HG03558 (cell line): Measurements from ENCODE around the gene CGRRF1.

Source experiments
- ATAC-seq: cut with Tn5 transposase; IDR thresholded peaks from one replicate; pipeline ENCODE4 v1.9.1; 2021; ENCODE audit warnings: moderate number of reproducible peaks; ENCODE audit not compliant: unreplicated experiment; ENCODE audit errors: extremely low read depth

CGRRF1 gene

GRCh38 chr14:54537651-54538050 lies 27.9 kb downstream of the CGRRF1 start:
- no peak for ATAC-seq

GRCh38 chr14:54538055-54538454 lies 28.3 kb downstream of the CGRRF1 start:
- no peak for ATAC-seq

GRCh38 chr14:54547583-54547982 lies 37.9 kb downstream of the CGRRF1 start:
- ATAC-seq, result no peak

- ATAC-seq, result no peak
These were observed 38.8 kb downstream of the CGRRF1 start for GRCh38 chr14:54548491-54548890.

- ATAC-seq, result no peak
These were observed 40.2 kb downstream of the CGRRF1 start for GRCh38 chr14:54549862-54550261.

- no peak for ATAC-seq
These were observed 40.8 kb downstream of the CGRRF1 start for GRCh38 chr14:54550514-54550913.

GRCh38 chr14:54554401-54554800 lies 44.7 kb downstream of the CGRRF1 start:
- no peak for ATAC-seq

GRCh38 chr14:54555651-54556050 lies 45.9 kb downstream of the CGRRF1 start:
- no peak for ATAC-seq

- no peak for ATAC-seq
These were observed 46.8 kb downstream of the CGRRF1 start for GRCh38 chr14:54556535-54556934.

- ATAC-seq, result no peak
These were observed 52.6 kb downstream of the CGRRF1 start for GRCh38 chr14:54562334-54562733.

- no peak for ATAC-seq
These were observed 54.6 kb downstream of the CGRRF1 start for GRCh38 chr14:54564071-54564867.

GRCh38 chr14:54564868-54565784 lies 55.4 kb downstream of the CGRRF1 start:
- no peak for ATAC-seq

GRCh38 chr14:54565785-54566409 lies 56.2 kb downstream of the CGRRF1 start:
- ATAC-seq, result peak; percentile 26

GRCh38 chr14:54566410-54567223 lies 56.9 kb downstream of the CGRRF1 start, which contains the start of gene SAMD4A:
Gene SAMD4A, plus strand, starts transcription at chr14:54567128. Its CDS starts 789 bp downstream, at chr14:54567917.
- ATAC-seq, result peak; percentile 8

- ATAC-seq, result no peak
These were observed 57.5 kb downstream of the CGRRF1 start for GRCh38 chr14:54567224-54567638.

- ATAC-seq, result no peak
These were observed 58.2 kb downstream of the CGRRF1 start for GRCh38 chr14:54567639-54568561.

GRCh38 chr14:54568821-54569595 lies 59.3 kb downstream of the CGRRF1 start:
- ATAC-seq, result no peak

- no peak for ATAC-seq
These were observed 60.3 kb downstream of the CGRRF1 start for GRCh38 chr14:54570047-54570446.
